Activated CD8-positive, alpha-beta T cell treated with anti-CD3 and anti-CD28 coated beads for 36 hours (primary cell): ENCODE measurements around the gene CXCL13. TPM values are rescaled to one million over a fixed set of nuclear protein-coding genes. Genes with fewer than 3 reads are reported as not detected.
"Not testable (repeated sequence)": the region's sequence is repeated elsewhere in the genome, so short reads cannot be mapped to it uniquely, and the experiment has no call there.

Experiments used
- ATAC-seq: fragments of 200-7000 bp; cut with Tn5 transposase; one replicate; pipeline ENCODE4 v1.10.0; 2021; ENCODE audit warnings: mild to moderate bottlenecking, moderate library complexity
- CTCF ChIA-PET: fragments of 350-600 bp; sonication (Branson Sonifier 250); formaldehyde crosslinking; loops from one replicate; lab custom pipeline; 2021; ENCODE audit warnings: antibody characterized with exemption; lab: Charles Lee
- POLR2A ChIA-PET: fragments of 350-600 bp; sonication (Branson Sonifier 250); formaldehyde crosslinking; loops from one replicate; lab custom pipeline; 2021; ENCODE audit warnings: antibody characterized with exemption; lab: Charles Lee
- DNase-seq: peaks from one replicate; pipeline ENCODE4 v3.0.0-alpha.2; 2020
- H3K27ac Mint-ChIP-seq: one replicate; pipeline ENCODE4 v1.8.0; 2021; ENCODE audit warnings: mild to moderate bottlenecking, mixed read lengths
- H3K27me3 Mint-ChIP-seq: one replicate; pipeline ENCODE4 v1.8.0; 2021; ENCODE audit warnings: mixed read lengths
- H3K36me3 Mint-ChIP-seq: one replicate; pipeline ENCODE4 v1.8.0; 2021; ENCODE audit warnings: low read depth, mixed read lengths
- H3K4me1 Mint-ChIP-seq: one replicate; pipeline ENCODE4 v1.8.0; 2021; ENCODE audit warnings: low read depth, mixed read lengths
- H3K4me3 Mint-ChIP-seq: one replicate; pipeline ENCODE4 v1.8.0; 2021; ENCODE audit warnings: mild to moderate bottlenecking, moderate library complexity, mixed read lengths
- H3K9me3 Mint-ChIP-seq: one replicate; pipeline ENCODE4 v1.8.0; 2021; ENCODE audit warnings: mixed read lengths
- CTCF ChIP-seq: fragments of 200-600 bp; IDR thresholded peaks from one replicate; pipeline ENCODE4 v1.8.0; 2022; ENCODE audit warnings: antibody characterized with exemption, mild to moderate bottlenecking
- intact Hi-C: fragments of 100-400 bp; cut with micrococcal nuclease; formaldehyde crosslinking; loops from one replicate; pipeline ENCODE4 v1.10.0; 2022
- total RNA-seq, 2 experiments: library from RNA; stranded (reverse); gene quantifications; one replicate each; pipeline ENCODE4 v1.2.3, GENCODE V29; 2021

Gene CXCL13, protein sequence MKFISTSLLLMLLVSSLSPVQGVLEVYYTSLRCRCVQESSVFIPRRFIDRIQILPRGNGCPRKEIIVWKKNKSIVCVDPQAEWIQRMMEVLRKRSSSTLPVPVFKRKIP
- under 1 TPM in 1 of 2 experiments, not detected in 1; 0.43 TPM for total RNA-seq

DNA sequence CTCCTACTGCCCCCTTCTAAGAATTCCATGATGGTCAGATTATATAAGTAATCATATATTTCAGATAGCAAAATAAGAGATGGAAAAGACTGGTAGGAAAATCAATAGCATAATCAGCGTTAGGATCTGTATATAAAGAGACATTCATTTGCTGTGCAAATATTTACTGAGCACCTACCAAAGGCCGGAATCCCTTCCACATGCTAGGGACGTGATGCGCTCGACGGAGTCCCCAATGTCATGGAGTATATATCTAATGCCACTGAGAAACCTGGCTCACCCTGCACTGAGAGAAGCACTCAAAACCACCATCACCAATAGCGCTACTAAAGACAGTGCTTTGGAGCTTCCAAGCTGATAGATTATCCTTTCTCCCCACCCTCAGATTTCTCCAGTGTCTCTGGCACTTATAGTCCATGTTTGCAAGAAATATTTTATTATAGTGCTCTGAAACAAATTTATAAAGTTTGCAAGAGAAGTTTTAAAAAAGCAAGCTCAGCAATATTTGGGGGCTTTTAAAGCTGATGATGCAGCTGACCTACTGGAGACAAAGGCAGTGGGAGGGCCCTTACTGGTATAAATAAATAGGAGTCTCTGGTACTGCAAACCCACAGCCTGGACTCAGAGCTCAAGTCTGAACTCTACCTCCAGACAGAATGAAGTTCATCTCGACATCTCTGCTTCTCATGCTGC lies at the start of gene CXCL13:
TSS of gene CXCL13 (plus strand) at position 611 of the 693 bp plus-strand sequence. CDS start at position 657, 46 bp downstream.
- ATAC-seq: no peak

DNA sequence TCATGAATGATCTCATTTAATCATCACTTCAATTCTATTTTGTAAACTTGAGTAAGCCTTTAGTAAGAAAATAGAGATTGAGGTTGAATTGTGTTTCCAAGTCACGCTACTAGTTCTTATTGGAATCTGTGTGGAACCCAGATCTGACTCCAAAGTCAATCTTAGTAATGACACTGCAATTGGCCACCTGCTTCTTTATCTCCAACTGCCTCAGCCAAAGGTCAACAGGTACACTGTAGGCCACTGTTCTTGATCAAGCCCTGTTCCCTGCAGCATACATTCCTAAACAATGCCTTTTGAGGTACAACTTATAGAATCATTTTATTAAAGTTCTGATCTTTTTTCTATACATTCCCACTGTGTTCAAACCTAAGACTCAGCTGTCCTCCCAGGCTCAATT lies 45.5 kb upstream of the CXCL13 start:
- ATAC-seq (no peak), DNase-seq (no peak)
- H3K27me3 Mint-ChIP-seq: peaks cover 10% of the 10 kb centered on the region
- CTCF ChIA-PET: interaction anchor here (0.9 kb wide), 1 partner anchor 41 kb away, joined by 3 read pairs; no protein-coding TSS in a partner anchor
- no peaks in the 10 kb centered on the region for H3K4me1 Mint-ChIP-seq
- H3K36me3 Mint-ChIP-seq: no peaks in the 10 kb centered on the region
- POLR2A ChIA-PET: no interaction called here
- no peak overlapping the region for H3K4me3 Mint-ChIP-seq
- no peak for TF ChIP-seq CTCF
- intact Hi-C loops: no loop called here
- no peak overlapping the region for H3K27ac Mint-ChIP-seq
- peaks cover 5% of the 10 kb centered on the region for H3K9me3 Mint-ChIP-seq

More for the DNA sequence above, at the start of gene CXCL13:
- no peak for DNase-seq
- no peaks in the 10 kb centered on the region for H3K4me1 Mint-ChIP-seq
- intact Hi-C loops: no loop called here
- POLR2A ChIA-PET: interaction anchor here (1.7 kb wide), 1 partner anchor 11 kb away, joined by 4 read pairs; no protein-coding TSS in a partner anchor
- no peaks in the 10 kb centered on the region for H3K36me3 Mint-ChIP-seq
- TF ChIP-seq CTCF: no peak
- CTCF ChIA-PET: interaction anchor here (1.6 to 4.1 kb wide), 4 partner anchors 13 to 221 kb away, joined by 4 to 21 read pairs (median 8); no protein-coding TSS in a partner anchor
- no peak within 1 kb of the TSS for H3K27ac Mint-ChIP-seq
- no peaks in the 10 kb centered on the region for H3K9me3 Mint-ChIP-seq
- no peak within 1 kb of the TSS for H3K4me3 Mint-ChIP-seq
- peaks cover 12% of the 10 kb centered on the region for H3K27me3 Mint-ChIP-seq

- DNase-seq, H3K4me1 Mint-ChIP-seq, H3K4me3 Mint-ChIP-seq, H3K36me3 Mint-ChIP-seq, ATAC-seq, POLR2A ChIA-PET, H3K9me3 Mint-ChIP-seq, H3K27ac Mint-ChIP-seq, intact Hi-C loops: not testable (repeated sequence)
- CTCF ChIA-PET: interaction anchor here (0.7 to 1.4 kb wide), 2 partner anchors 14 to 110 kb away, joined by 3 read pairs; no protein-coding TSS in a partner anchor
- peaks cover 11% of the 10 kb centered on the region for H3K27me3 Mint-ChIP-seq
Measured at GRCh38 chr4:77561720-77562119, 43.9 kb upstream of the CXCL13 start.

GRCh38 chr4:77564231-77564630 lies 41.4 kb upstream of the CXCL13 start:
- no peak for TF ChIP-seq CTCF
- CTCF ChIA-PET: interaction anchor here (1.0 to 1.2 kb wide), 2 partner anchors 35 to 37 kb away, joined by 3 read pairs; no protein-coding TSS in a partner anchor
- intact Hi-C loops: no loop called here
- Mint-ChIP-seq H3K27ac (no peak overlapping the region), H3K27me3 (peaks cover 27% of the 10 kb centered on the region), H3K4me3 (no peak overlapping the region), H3K9me3 (no peaks in the 10 kb centered on the region), H3K36me3 (no peaks in the 10 kb centered on the region), H3K4me1 (no peaks in the 10 kb centered on the region)
- POLR2A ChIA-PET: no interaction called here
- ATAC-seq (no peak), DNase-seq (no peak)

DNA sequence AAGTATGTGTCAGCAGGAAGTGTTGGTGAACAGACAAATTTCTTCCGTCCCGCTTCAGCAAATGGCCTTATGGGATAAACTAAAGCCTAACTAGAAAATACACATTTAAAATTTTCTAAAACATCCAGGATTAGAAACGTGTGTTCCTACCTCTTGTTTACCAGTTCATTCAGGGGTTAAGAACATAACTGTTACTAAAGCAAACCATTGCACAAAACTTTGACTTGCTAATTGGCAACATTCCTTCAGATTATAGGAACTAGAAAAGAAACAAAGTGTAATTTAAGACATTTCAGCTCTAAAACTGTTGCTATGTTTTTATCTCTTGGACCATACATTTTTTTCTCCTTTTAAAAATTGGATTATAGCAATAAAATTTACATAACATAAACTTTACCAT lies 39.5 kb upstream of the CXCL13 start:
- H3K4me1 Mint-ChIP-seq: no peaks in the 10 kb centered on the region
- ATAC-seq (no peak), DNase-seq (no peak)
- no peak overlapping the region for H3K27ac Mint-ChIP-seq
- H3K36me3 Mint-ChIP-seq: no peaks in the 10 kb centered on the region
- peaks cover 2% of the 10 kb centered on the region for H3K9me3 Mint-ChIP-seq
- no peak for TF ChIP-seq CTCF
- H3K27me3 Mint-ChIP-seq: peaks cover 28% of the 10 kb centered on the region
- intact Hi-C loops: no loop called here
- POLR2A ChIA-PET: no interaction called here
- CTCF ChIA-PET: no interaction called here
- H3K4me3 Mint-ChIP-seq: no peak overlapping the region
